ENCODE results near the gene ALAD.

DNA sequence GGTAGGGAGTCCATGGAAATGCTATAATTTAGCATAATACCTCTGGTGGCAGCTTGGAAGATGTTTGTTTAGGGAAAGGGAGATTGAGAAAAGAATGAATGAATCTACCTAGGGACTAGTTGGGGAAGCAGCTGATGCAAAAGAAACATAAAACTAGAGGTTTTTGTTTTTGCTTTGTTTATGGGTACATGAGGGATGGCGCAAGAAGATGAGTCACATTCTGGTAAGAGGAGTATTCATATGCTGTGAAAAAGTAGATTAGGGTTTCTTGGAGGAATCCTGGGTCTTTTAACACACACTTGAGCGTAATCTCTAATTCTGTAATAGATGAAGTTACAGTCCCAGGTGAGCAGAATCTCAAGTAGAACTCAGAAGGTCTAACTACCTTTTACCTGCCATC is 26.5 kb upstream of the ALAD start:
- TF ChIP-seq POLR2A (IDR thresholded peaks at IDR 0.05) = no peak
- TF ChIP-seq CTCF (IDR thresholded peaks at IDR 0.05) = no peak
